HepG2 (cell line): ENCODE results near the gene KRTCAP3. TPM values are rescaled to one million over a fixed set of nuclear protein-coding genes. Genes with fewer than 3 reads are reported as not detected.
A peak's percentile ranks its signal among the peaks of the same experiment; 100 is the strongest.

Experiments
- ARID2 ChIP-seq: sonication (generic); formaldehyde crosslinking; IDR thresholded peaks from 2 replicates; pipeline ENCODE4 v1.8.1; 2022; ENCODE audit warnings: mild to moderate bottlenecking, missing genetic modification reagents, borderline replicate concordance
- FIP1L1 ChIP-seq: fragments of 200-400 bp; formaldehyde crosslinking; IDR thresholded peaks from 2 replicates; pipeline ENCODE4 v1.6.1; 2018; ENCODE audit warnings: low read depth, mild to moderate bottlenecking, low read length, moderate library complexity, borderline replicate concordance; ENCODE audit not compliant: insufficient read depth
- GATAD1 ChIP-seq: IDR thresholded peaks from 2 replicates; pipeline ENCODE4 v1.6.1; 2016; ENCODE audit warnings: missing genetic modification reagents, missing compliant biosample characterization
- HDAC1 ChIP-seq: sonication (generic); formaldehyde crosslinking; IDR thresholded peaks from 2 replicates; pipeline ENCODE4 v1.5.1; 2020; ENCODE audit warnings: mild to moderate bottlenecking, missing genetic modification reagents
- HDAC2 ChIP-seq: sonication (generic); formaldehyde crosslinking; IDR thresholded peaks from 2 replicates; pipeline ENCODE4 v1.4.0; 2020; ENCODE audit warnings: missing genetic modification reagents
- IKZF4 ChIP-seq: sonication (generic); formaldehyde crosslinking; IDR thresholded peaks from 2 replicates; pipeline ENCODE4 v1.5.1; 2020; ENCODE audit warnings: borderline replicate concordance, mild to moderate bottlenecking, low read depth, missing genetic modification reagents; ENCODE audit errors: not compliant biosample characterization
- KAT2B ChIP-seq: fragments of 150-350 bp; IDR thresholded peaks from 2 replicates; pipeline ENCODE4 v1.6.1; 2014; ENCODE audit warnings: low read depth, low read length, borderline replicate concordance
- KLF15 ChIP-seq: sonication (generic); formaldehyde crosslinking; IDR thresholded peaks from 2 replicates; pipeline ENCODE4 v1.8.1; 2023; ENCODE audit warnings: borderline replicate concordance, mild to moderate bottlenecking, inconsistent platforms, missing genetic modification reagents, mixed read lengths
- NFATC3 ChIP-seq: sonication (generic); formaldehyde crosslinking; IDR thresholded peaks from 2 replicates; pipeline ENCODE4 v1.5.1; 2020; ENCODE audit warnings: mild to moderate bottlenecking, missing genetic modification reagents
- PHB2 ChIP-seq: fragments of 450-650 bp; IDR thresholded peaks from 2 replicates; pipeline ENCODE4 v1.6.1; 2018; ENCODE audit not compliant: partially characterized antibody
- PTBP1 ChIP-seq: fragments of 200-400 bp; formaldehyde crosslinking; IDR thresholded peaks from 2 replicates; pipeline ENCODE4 v1.6.1; 2018; ENCODE audit warnings: low read length, low read depth; ENCODE audit not compliant: poor library complexity, severe bottlenecking
- RAD51 ChIP-seq: fragments of 450-650 bp; IDR thresholded peaks from 2 replicates; pipeline ENCODE4 v1.6.1; 2016; ENCODE audit warnings: borderline replicate concordance
- YY1 ChIP-seq: IDR thresholded peaks from 2 replicates; pipeline ENCODE4 v1.6.1; 2011; ENCODE audit warnings: low read length, low read depth, moderate library complexity, mild to moderate bottlenecking; ENCODE audit not compliant: insufficient read depth, insufficient replicate concordance
- ZNF12 ChIP-seq: sonication (generic); formaldehyde crosslinking; IDR thresholded peaks from 2 replicates; pipeline ENCODE4 v1.5.0; 2020; ENCODE audit warnings: missing genetic modification reagents
- ZNF17 ChIP-seq: sonication (generic); formaldehyde crosslinking; IDR thresholded peaks from 2 replicates; pipeline ENCODE4 v1.5.0; 2020; ENCODE audit warnings: mild to moderate bottlenecking, missing genetic modification reagents
- ZNF317 ChIP-seq: sonication (generic); formaldehyde crosslinking; IDR thresholded peaks from 2 replicates; pipeline ENCODE4 v1.5.0; 2020; ENCODE audit warnings: mild to moderate bottlenecking, missing genetic modification reagents
- ZNF598 ChIP-seq: sonication (generic); formaldehyde crosslinking; IDR thresholded peaks from 2 replicates; pipeline ENCODE4 v1.5.1; 2020; ENCODE audit warnings: mild to moderate bottlenecking, missing genetic modification reagents, borderline replicate concordance
- ZNF75D ChIP-seq: sonication (generic); formaldehyde crosslinking; IDR thresholded peaks from 2 replicates; pipeline ENCODE4 v1.8.1; 2023; ENCODE audit warnings: missing genetic modification reagents, mild to moderate bottlenecking, borderline replicate concordance
- polyA plus RNA-seq, 8 experiments: library from polyadenylated mRNA; depleted of rRNA in 3 of 8; stranded (reverse) in 7 of 8; unstranded in 1 of 8; fragments of >200 nt; fragmentation: Illumina TruSeq in 4 of 8; extraction: Trizol in 4 of 8; gene quantifications; 2 replicates each; pipeline versions ENCODE4 v1.2.1 to v1.2.3, GENCODE V29; 2011 to 2016; ENCODE audit warnings: low read depth in 4 of 8, missing spikeins in 1 of 8, mixed read lengths in 1 of 8; ENCODE audit not compliant: insufficient read depth in 1 of 8
- total RNA-seq, 5 experiments: library from RNA; depleted of rRNA; stranded (reverse); fragments of >200 nt; fragmentation: Illumina TruSeq; extraction: Trizol; gene quantifications; 2 replicates each; pipeline ENCODE4 v1.2.3, GENCODE V29; 2016; ENCODE audit warnings: low read depth in 1 of 5
- TF ChIP-seq, protein P1 (sequence below): sonication (generic); formaldehyde crosslinking; IDR thresholded peaks from 2 replicates; pipeline ENCODE4 v1.5.1; 2020; ENCODE audit warnings: mild to moderate bottlenecking, moderate library complexity, missing genetic modification reagents
- TF ChIP-seq, protein P2 (sequence below): sonication (generic); formaldehyde crosslinking; IDR thresholded peaks from 2 replicates; pipeline ENCODE4 v1.4.0; 2020; ENCODE audit warnings: missing genetic modification reagents, borderline replicate concordance
- TF ChIP-seq, protein P3 (sequence below): sonication (generic); formaldehyde crosslinking; IDR thresholded peaks from 2 replicates; pipeline ENCODE4 v1.4.0; 2020; ENCODE audit warnings: mild to moderate bottlenecking, missing genetic modification reagents
- TF ChIP-seq, protein P4 (sequence below): sonication (generic); formaldehyde crosslinking; IDR thresholded peaks from 2 replicates; pipeline ENCODE4 v1.4.0; 2020; ENCODE audit warnings: missing genetic modification reagents

Gene KRTCAP3
- total and polyA plus RNA-seq, 2 of the 13 experiments (the other 11 are each of a cell fraction or from before 2014, with no cell fraction given): 2.1 to 4.5 TPM

DNA sequence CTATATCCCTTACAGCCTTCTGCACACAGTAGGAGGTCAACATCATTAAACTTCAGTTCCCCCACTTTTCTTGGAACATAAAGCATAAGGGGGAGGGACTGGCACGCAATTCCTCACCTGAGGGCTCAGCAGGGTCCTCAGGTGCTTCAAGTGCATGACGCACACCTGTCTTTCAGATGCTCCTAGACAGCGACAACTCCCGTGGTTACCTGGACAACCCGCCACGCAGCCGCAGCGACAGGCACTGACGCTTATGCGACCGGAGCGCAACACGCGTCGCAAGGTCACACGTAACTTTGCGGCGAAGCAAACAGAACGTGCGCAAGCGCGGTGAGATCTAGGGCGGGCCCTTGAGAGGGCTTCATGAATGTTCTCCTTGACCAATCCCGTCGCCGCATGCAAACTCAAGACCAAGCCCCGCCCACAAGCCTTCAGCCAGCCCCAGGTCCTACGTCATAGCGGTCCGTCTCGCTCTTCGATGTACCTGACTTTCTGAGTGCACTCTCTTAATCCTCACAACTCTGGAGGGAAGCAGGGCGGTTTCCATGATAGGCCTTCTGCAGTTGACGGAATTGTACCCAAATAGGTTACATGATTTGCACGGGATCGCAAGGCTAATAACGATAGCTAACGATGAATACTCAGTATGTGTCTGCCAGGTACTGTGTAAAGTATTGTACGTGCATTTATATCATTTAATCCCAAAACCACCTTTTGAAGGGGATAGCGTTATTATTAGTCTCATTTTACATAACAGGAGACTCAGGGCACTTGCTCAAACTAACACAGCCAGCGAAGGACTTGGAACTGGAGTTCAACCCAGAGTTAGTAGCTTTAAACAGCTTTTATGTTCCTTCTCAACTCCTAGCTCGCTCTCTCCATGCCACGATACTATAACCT lies 47.6 kb downstream of the KRTCAP3 start, which contains the start of gene IFT172 (continued):
- peak; percentile 43 for TF ChIP-seq YY1
- TF ChIP-seq FIP1L1: no peak
- no peak; the same call in 1 of the 2 replicates for TF ChIP-seq NFATC3 (CRISPR knock-in tag)
- TF ChIP-seq, protein P1, sequence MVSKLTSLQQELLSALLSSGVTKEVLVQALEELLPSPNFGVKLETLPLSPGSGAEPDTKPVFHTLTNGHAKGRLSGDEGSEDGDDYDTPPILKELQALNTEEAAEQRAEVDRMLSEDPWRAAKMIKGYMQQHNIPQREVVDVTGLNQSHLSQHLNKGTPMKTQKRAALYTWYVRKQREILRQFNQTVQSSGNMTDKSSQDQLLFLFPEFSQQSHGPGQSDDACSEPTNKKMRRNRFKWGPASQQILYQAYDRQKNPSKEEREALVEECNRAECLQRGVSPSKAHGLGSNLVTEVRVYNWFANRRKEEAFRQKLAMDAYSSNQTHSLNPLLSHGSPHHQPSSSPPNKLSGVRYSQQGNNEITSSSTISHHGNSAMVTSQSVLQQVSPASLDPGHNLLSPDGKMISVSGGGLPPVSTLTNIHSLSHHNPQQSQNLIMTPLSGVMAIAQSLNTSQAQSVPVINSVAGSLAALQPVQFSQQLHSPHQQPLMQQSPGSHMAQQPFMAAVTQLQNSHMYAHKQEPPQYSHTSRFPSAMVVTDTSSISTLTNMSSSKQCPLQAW (CRISPR knock-in tag): peak; percentile 92
- TF ChIP-seq, protein P2, sequence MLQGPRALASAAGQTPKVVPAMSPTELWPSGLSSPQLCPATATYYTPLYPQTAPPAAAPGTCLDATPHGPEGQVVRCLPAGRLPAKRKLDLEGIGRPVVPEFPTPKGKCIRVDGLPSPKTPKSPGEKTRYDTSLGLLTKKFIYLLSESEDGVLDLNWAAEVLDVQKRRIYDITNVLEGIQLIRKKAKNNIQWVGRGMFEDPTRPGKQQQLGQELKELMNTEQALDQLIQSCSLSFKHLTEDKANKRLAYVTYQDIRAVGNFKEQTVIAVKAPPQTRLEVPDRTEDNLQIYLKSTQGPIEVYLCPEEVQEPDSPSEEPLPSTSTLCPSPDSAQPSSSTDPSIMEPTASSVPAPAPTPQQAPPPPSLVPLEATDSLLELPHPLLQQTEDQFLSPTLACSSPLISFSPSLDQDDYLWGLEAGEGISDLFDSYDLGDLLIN: no peak
- TF ChIP-seq KAT2B: no peak
- TF ChIP-seq IKZF4 (CRISPR knock-in tag): no peak
- TF ChIP-seq RAD51: no peak
- no peak for TF ChIP-seq ZNF75D (CRISPR knock-in tag)
- 0 out of 2 replicates have a peak, but pooled peaks have one; percentile 8 for TF ChIP-seq ZNF317 (CRISPR knock-in tag)
- no peak for TF ChIP-seq ZNF17
- no peak for TF ChIP-seq PHB2
- TF ChIP-seq ZNF598: peak; percentile 96
- no peak for TF ChIP-seq PTBP1
- no peak for TF ChIP-seq KLF15 (CRISPR knock-in tag)
- peak; percentile 78 for TF ChIP-seq HDAC2 (CRISPR knock-in tag)
- TF ChIP-seq, protein P3, sequence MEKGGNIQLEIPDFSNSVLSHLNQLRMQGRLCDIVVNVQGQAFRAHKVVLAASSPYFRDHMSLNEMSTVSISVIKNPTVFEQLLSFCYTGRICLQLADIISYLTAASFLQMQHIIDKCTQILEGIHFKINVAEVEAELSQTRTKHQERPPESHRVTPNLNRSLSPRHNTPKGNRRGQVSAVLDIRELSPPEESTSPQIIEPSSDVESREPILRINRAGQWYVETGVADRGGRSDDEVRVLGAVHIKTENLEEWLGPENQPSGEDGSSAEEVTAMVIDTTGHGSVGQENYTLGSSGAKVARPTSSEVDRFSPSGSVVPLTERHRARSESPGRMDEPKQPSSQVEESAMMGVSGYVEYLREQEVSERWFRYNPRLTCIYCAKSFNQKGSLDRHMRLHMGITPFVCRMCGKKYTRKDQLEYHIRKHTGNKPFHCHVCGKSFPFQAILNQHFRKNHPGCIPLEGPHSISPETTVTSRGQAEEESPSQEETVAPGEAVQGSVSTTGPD: no peak
- TF ChIP-seq, protein P4, sequence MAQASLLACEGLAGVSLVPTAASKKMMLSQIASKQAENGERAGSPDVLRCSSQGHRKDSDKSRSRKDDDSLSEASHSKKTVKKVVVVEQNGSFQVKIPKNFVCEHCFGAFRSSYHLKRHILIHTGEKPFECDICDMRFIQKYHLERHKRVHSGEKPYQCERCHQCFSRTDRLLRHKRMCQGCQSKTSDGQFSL (CRISPR knock-in tag): no peak
- TF ChIP-seq ARID2 (CRISPR knock-in tag): 0 out of 2 replicates have a peak, but pooled peaks have one; percentile 65
- peak; percentile 96 for TF ChIP-seq GATAD1 (CRISPR knock-in tag)
- TF ChIP-seq ZNF12 (CRISPR knock-in tag): no peak
- peak; percentile 94; the same call in 1 of the 2 replicates for TF ChIP-seq HDAC1
